Esophagus squamous epithelium (tissue), 4 donors: ENCODE results near the gene ZNF652.

ENCODE experiments used
- POLR2A ChIP-seq, 4 donors: fragments of 450-650 bp; IDR thresholded peaks; one replicate each; pipeline ENCODE4 v1.6.1; 2017; ENCODE audit warnings: antibody characterized with exemption in 4 of 4, mild to moderate bottlenecking in 4 of 4, moderate library complexity in 3 of 4
- TF ChIP-seq, protein P1 (sequence below), 6 experiments: fragments of 450-650 bp in 4 of 6; fragments of 200-600 bp in 2 of 6; sonication (generic) in 2 of 6; IDR thresholded peaks; one replicate each; pipeline ENCODE4 v1.5.1; 2016 to 2019; ENCODE audit warnings: antibody characterized with exemption in 6 of 6, mild to moderate bottlenecking in 4 of 6, moderate library complexity in 4 of 6

DNA sequence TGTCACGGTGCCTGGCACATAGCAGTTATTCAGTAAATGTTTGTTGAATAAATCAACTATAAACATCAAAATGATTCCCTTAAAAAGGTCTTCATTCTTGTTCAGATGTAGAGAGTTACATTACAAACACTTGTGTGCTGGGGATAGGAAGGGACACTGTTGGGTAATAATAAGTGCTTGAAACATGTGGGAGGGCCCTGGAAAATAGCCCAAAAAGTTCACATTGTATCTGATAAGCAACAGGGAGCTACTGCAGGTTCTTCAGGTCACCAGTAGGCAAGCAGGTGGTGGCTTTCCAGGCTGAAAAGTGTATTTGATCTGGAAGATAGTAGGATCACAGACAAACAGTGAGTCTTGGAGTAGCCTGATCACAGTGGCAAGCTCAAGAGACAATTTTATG, 19.0 kb upstream of the ZNF652 start:
- TF ChIP-seq POLR2A (IDR thresholded peaks at IDR 0.05) = no peak
- TF ChIP-seq, protein P1, sequence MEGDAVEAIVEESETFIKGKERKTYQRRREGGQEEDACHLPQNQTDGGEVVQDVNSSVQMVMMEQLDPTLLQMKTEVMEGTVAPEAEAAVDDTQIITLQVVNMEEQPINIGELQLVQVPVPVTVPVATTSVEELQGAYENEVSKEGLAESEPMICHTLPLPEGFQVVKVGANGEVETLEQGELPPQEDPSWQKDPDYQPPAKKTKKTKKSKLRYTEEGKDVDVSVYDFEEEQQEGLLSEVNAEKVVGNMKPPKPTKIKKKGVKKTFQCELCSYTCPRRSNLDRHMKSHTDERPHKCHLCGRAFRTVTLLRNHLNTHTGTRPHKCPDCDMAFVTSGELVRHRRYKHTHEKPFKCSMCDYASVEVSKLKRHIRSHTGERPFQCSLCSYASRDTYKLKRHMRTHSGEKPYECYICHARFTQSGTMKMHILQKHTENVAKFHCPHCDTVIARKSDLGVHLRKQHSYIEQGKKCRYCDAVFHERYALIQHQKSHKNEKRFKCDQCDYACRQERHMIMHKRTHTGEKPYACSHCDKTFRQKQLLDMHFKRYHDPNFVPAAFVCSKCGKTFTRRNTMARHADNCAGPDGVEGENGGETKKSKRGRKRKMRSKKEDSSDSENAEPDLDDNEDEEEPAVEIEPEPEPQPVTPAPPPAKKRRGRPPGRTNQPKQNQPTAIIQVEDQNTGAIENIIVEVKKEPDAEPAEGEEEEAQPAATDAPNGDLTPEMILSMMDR (IDR thresholded peaks at IDR 0.05) = no peak
